Neuronal stem cell (in vitro differentiated cells): ENCODE data around the gene NGF.

Experiments used
- DNase-seq: peaks from one replicate; pipeline ENCODE4 v3.0.0-alpha.2; 2013; ENCODE audit warnings: low spot score
- H2AFZ ChIP-seq: one replicate; pipeline ENCODE4 v1.6.1; 2013; ENCODE audit warnings: mild to moderate bottlenecking, low read length, inconsistent platforms
- H2AK5ac ChIP-seq: 2 replicates; pipeline ENCODE4 v1.6.1; 2013; ENCODE audit warnings: low read depth, mild to moderate bottlenecking, inconsistent platforms, low read length, moderate library complexity, mixed read lengths
- H2BK120ac ChIP-seq: 2 replicates; pipeline ENCODE4 v1.6.1; 2013; ENCODE audit warnings: low read depth, mild to moderate bottlenecking, inconsistent platforms, low read length, moderate library complexity, mixed read lengths
- H2BK12ac ChIP-seq: one replicate; pipeline ENCODE4 v1.6.1; 2013; ENCODE audit warnings: low read length, inconsistent platforms
- H2BK15ac ChIP-seq: 2 replicates; pipeline ENCODE4 v1.6.1; 2013; ENCODE audit warnings: mild to moderate bottlenecking, low read length, inconsistent platforms, mixed read lengths
- H2BK5ac ChIP-seq: one replicate; pipeline ENCODE4 v1.6.1; 2013; ENCODE audit warnings: inconsistent platforms, mild to moderate bottlenecking, low read length, moderate library complexity
- H3K14ac ChIP-seq: one replicate; pipeline ENCODE4 v1.6.1; 2013; ENCODE audit warnings: low read length, inconsistent platforms
- H3K18ac ChIP-seq: 2 replicates; pipeline ENCODE4 v1.6.1; 2013; ENCODE audit warnings: low read length, inconsistent platforms
- H3K23ac ChIP-seq: 2 replicates; pipeline ENCODE4 v1.6.1; 2013; ENCODE audit warnings: low read depth, mild to moderate bottlenecking, mixed read lengths, low read length, inconsistent platforms; ENCODE audit not compliant: poor library complexity
- H3K27ac ChIP-seq: replicated peaks from 3 replicates; pipeline ENCODE4 v1.5.1; 2013; ENCODE audit warnings: low read length, inconsistent platforms
- H3K27me3 ChIP-seq, 3 experiments: 2 replicates each; pipeline ENCODE4 v1.6.1; 2013; ENCODE audit warnings: low read length in 3 of 3, mild to moderate bottlenecking in 2 of 3, inconsistent platforms in 1 of 3, low read depth in 1 of 3, mixed read lengths in 1 of 3, moderate library complexity in 1 of 3; ENCODE audit not compliant: control insufficient read depth in 3 of 3, insufficient read depth in 3 of 3
- H3K36me3 ChIP-seq, 2 donors: replicated peaks in 1 of 2; 2 replicates each; pipeline ENCODE4 v1.6.1; 2013; ENCODE audit warnings: low read length in 2 of 2; ENCODE audit not compliant: control insufficient read depth in 2 of 2, insufficient read depth in 2 of 2
- H3K4ac ChIP-seq: 2 replicates; pipeline ENCODE4 v1.6.1; 2013; ENCODE audit warnings: inconsistent platforms, mild to moderate bottlenecking, low read length, moderate library complexity
- H3K4me1 ChIP-seq, 2 donors: 1 replicate in 1 of 2; 2 replicates in 1 of 2; pipeline ENCODE4 v1.6.1; 2013; ENCODE audit warnings: low read length in 2 of 2, low read depth in 1 of 2; ENCODE audit not compliant: control insufficient read depth in 2 of 2, insufficient read depth in 1 of 2
- H3K4me2 ChIP-seq: one replicate; pipeline ENCODE4 v1.6.1; 2013; ENCODE audit warnings: mild to moderate bottlenecking, low read length, inconsistent platforms; ENCODE audit not compliant: insufficient read depth, poor library complexity, severe bottlenecking
- H3K4me3 ChIP-seq, 2 donors: 2 replicates each; pipeline ENCODE4 v1.5.1; 2013; ENCODE audit warnings: low read length in 2 of 2, mild to moderate bottlenecking in 2 of 2, inconsistent platforms in 1 of 2, moderate library complexity in 1 of 2
- H3K79me1 ChIP-seq: one replicate; pipeline ENCODE4 v1.6.1; 2013; ENCODE audit warnings: low read depth, mild to moderate bottlenecking, inconsistent platforms, low read length, moderate library complexity
- H3K9ac ChIP-seq: one replicate; pipeline ENCODE4 v1.6.1; 2013; ENCODE audit warnings: mild to moderate bottlenecking, low read depth, low read length, inconsistent platforms; ENCODE audit not compliant: poor library complexity
- H3K9me3 ChIP-seq, 2 donors: replicated peaks in 1 of 2; 2 replicates each; pipeline versions ENCODE3 to v1.6.1; 2013; ENCODE audit warnings: low read length in 2 of 2, mild to moderate bottlenecking in 2 of 2, inconsistent platforms in 1 of 2, low read depth in 1 of 2, mixed read lengths in 1 of 2, moderate library complexity in 1 of 2; ENCODE audit not compliant: control insufficient read depth in 2 of 2, insufficient read depth in 1 of 2
- H4K8ac ChIP-seq: one replicate; pipeline ENCODE4 v1.6.1; 2013; ENCODE audit warnings: low read depth, mild to moderate bottlenecking, inconsistent platforms, low read length, moderate library complexity
- H4K91ac ChIP-seq: one replicate; pipeline ENCODE4 v1.6.1; 2013; ENCODE audit warnings: low read length, low read depth, mild to moderate bottlenecking, inconsistent platforms; ENCODE audit not compliant: poor library complexity
- WGBS, 2 donors: extraction: QIAGEN DNeasy Blood & Tissue Kit; methylation state at CpG; one replicate each; pipeline ENCODE4 v1.1.7; 2013; ENCODE audit warnings: missing lambda C conversion rate in 2 of 2, mixed read lengths in 1 of 2; ENCODE audit not compliant: insufficient read length in 2 of 2, insufficient replicate concordance in 1 of 2; ENCODE audit errors: extremely low coverage in 2 of 2; 5-methylcytosine and 5-hydroxymethylcytosine counted together

Gene NGF

DNA sequence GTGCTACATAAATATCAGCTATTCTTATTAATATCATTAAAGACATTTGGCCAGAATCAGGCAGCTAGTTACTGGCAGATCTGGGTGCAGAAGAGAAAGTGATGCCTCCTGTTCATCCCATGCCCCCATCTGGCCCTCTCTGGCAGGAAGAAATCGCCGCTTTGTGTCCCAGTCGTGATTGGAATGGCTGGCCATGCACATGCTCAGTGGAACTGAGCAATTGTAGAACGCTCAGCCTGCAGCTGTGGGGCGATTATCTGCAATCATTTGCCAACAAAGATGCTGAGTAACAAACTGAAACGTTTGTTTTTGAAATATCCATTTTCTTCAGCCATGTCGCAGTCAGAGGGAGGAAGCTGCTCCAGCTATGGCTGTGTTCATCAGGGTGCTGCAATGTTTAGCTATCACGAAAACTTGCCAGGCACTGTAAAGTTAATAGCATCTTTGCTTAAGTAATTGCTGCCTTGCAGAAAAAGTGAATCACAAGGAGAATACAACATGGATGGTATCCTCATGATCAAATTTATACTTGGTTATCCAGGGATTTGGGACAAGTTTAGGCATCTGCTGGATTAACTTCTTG lies 36.5 kb downstream of the NGF start:
- Histone ChIP-seq H2AFZ (no peak overlapping the region), H3K79me1 (no peaks in the 10 kb centered on the region), H2BK120ac (no peak overlapping the region), H3K9me3 (no peaks in the 10 kb centered on the region), H2AK5ac (no peak overlapping the region), H3K14ac (no peak overlapping the region), H3K4me2 (no peak overlapping the region), H3K27me3 (no peaks in the 10 kb centered on the region), H3K23ac (no peak overlapping the region), H2BK15ac (no peak overlapping the region), H3K4me1 (peaks cover 8 to 16% of the 10 kb centered on the region in 2 donors), H4K8ac (no peak overlapping the region), H4K91ac (no peak overlapping the region), H2BK5ac (no peak overlapping the region), H3K9ac (no peak overlapping the region), H2BK12ac (no peak overlapping the region), H3K4ac (no peak overlapping the region), H3K4me3 (no peak overlapping the region), H3K36me3 (no peaks in the 10 kb centered on the region), H3K27ac (no peak overlapping the region), H3K18ac (no peak overlapping the region)
- no peak for DNase-seq
- no CpG with 5 or more reads among the region's 8 CpGs for WGBS, 2 donors

GRCh38 chr1:115300087-115300876 lies 37.8 kb downstream of the NGF start:
- Histone ChIP-seq H3K27me3 (no peaks in the 10 kb centered on the region), H2AK5ac (no peak overlapping the region), H4K91ac (no peak overlapping the region), H3K79me1 (no peaks in the 10 kb centered on the region), H3K4me2 (no peak overlapping the region), H2AFZ (peak overlapping the region; percentile 57), H3K9ac (no peak overlapping the region), H2BK5ac (no peak overlapping the region), H3K18ac (peak overlapping the region; percentile 31), H4K8ac (no peak overlapping the region), H3K9me3 (no peaks in the 10 kb centered on the region), H3K4ac (no peak overlapping the region), H3K14ac (no peak overlapping the region), H2BK12ac (no peak overlapping the region), H3K27ac (peak overlapping the region; percentile 83), H3K4me1 (peaks cover 8 to 16% of the 10 kb centered on the region in 2 donors), H2BK15ac (no peak overlapping the region), H3K23ac (no peak overlapping the region), H3K36me3 (no peaks in the 10 kb centered on the region), H3K4me3 (no peak overlapping the region), H2BK120ac (no peak overlapping the region)
- WGBS, 2 donors: no CpG with 5 or more reads among the region's 8 CpGs
- DNase-seq: peak; percentile 9

- Histone ChIP-seq H3K9ac (no peak overlapping the region), H2AK5ac (no peak overlapping the region), H3K9me3 (no peaks in the 10 kb centered on the region), H3K18ac (no peak overlapping the region), H2BK15ac (no peak overlapping the region), H3K23ac (no peak overlapping the region), H3K14ac (no peak overlapping the region), H3K27ac (no peak overlapping the region), H3K4me2 (no peak overlapping the region), H2AFZ (no peak overlapping the region), H3K36me3 (no peaks in the 10 kb centered on the region), H2BK12ac (no peak overlapping the region), H2BK120ac (no peak overlapping the region), H3K27me3 (no peaks in the 10 kb centered on the region), H3K4me1 (peaks cover 8 to 16% of the 10 kb centered on the region in 2 donors), H3K4me3 (no peak overlapping the region), H4K91ac (no peak overlapping the region), H3K79me1 (no peaks in the 10 kb centered on the region), H4K8ac (no peak overlapping the region), H3K4ac (no peak overlapping the region), H2BK5ac (no peak overlapping the region)
- no peak for DNase-seq
- no CpG with 5 or more reads among the region's 2 CpGs for WGBS, 2 donors
Measured at GRCh38 chr1:115299266-115299665, 38.8 kb downstream of the NGF start.

GRCh38 chr1:115296981-115297380 lies 41.1 kb downstream of the NGF start:
- H3K27ac ChIP-seq: no peak overlapping the region
- H3K9ac ChIP-seq: no peak overlapping the region
- no peak overlapping the region for H2BK5ac ChIP-seq
- no peak overlapping the region for H3K23ac ChIP-seq
- no peak overlapping the region for H2AFZ ChIP-seq
- H3K27me3 ChIP-seq: no peaks in the 10 kb centered on the region
- no peak overlapping the region for H3K18ac ChIP-seq
- no peaks in the 10 kb centered on the region for H3K36me3 ChIP-seq
- H3K4me1 ChIP-seq: peaks cover 8 to 13% of the 10 kb centered on the region in 2 donors
- H4K8ac ChIP-seq: no peak overlapping the region
- no peak overlapping the region for H2BK15ac ChIP-seq
- no peaks in the 10 kb centered on the region for H3K79me1 ChIP-seq
- no CpG with 5 or more reads among the region's 2 CpGs for whole genome bisulfite sequencing, 2 donors
- H3K4ac ChIP-seq: no peak overlapping the region
- no peaks in the 10 kb centered on the region for H3K9me3 ChIP-seq
- H2AK5ac ChIP-seq: no peak overlapping the region
- H3K14ac ChIP-seq: no peak overlapping the region
- H2BK120ac ChIP-seq: no peak overlapping the region
- H2BK12ac ChIP-seq: no peak overlapping the region
- H4K91ac ChIP-seq: no peak overlapping the region
- H3K4me2 ChIP-seq: no peak overlapping the region
- no peak for DNase-seq
- H3K4me3 ChIP-seq: no peak overlapping the region
